ENCODE measurements around the gene CNNM4.

GRCh38 chr2:96828874-96829273, 68.2 kb downstream of the CNNM4 start:
- TF ChIP-seq GATA2 (IDR thresholded peaks at IDR 0.05; ENCODE audit: low read depth, low read length) = no peak
- TF ChIP-seq GATA3 (IDR thresholded peaks at IDR 0.05; ENCODE audit: low read depth, low read length) = no peak

All from SH-SY5Y (cell line).